Panc1 (cell line): ENCODE data around the gene TTC3. TPM values are rescaled to one million over a fixed set of nuclear protein-coding genes. Genes with fewer than 3 reads are reported as not detected.

Experiments used
- ATAC-seq: fragments of 200-7000 bp; cut with Tn5 transposase; 2 replicates; pipeline ENCODE4 v1.9.1; 2020; ENCODE audit warnings: mild to moderate bottlenecking, moderate library complexity
- BruUV-seq: library from RNA; stranded (reverse); fragments of 400-500 nt; replicated peaks from 2 replicates; lab custom pipeline; 2021; lab: Mats Ljungman, UMichigan
- CTCF ChIA-PET: fragments of 300-600 bp; sonication (Branson Sonifier 250); formaldehyde crosslinking; loops from one replicate; lab custom pipeline; 2022; ENCODE audit warnings: antibody characterized with exemption; lab: Charles Lee
- POLR2A ChIA-PET: fragments of 300-600 bp; sonication (Branson Sonifier 250); formaldehyde crosslinking; loops from one replicate; lab custom pipeline; 2022; ENCODE audit warnings: antibody characterized with exemption; lab: Charles Lee
- DNase-seq: peaks from one replicate; pipeline ENCODE4 v3.0.0-alpha.2; 2010; ENCODE audit warnings: low read depth, low spot score
- H3K27ac ChIP-seq: 2 replicates; pipeline ENCODE4 v1.5.1; 2011; ENCODE audit warnings: mild to moderate bottlenecking, low read length, inconsistent platforms
- H3K27me3 ChIP-seq: fragments of 200-500 bp; sonication (Bioruptor generic); 2 replicates; pipeline ENCODE4 v1.6.0; 2014; ENCODE audit warnings: low read length, inconsistent platforms; ENCODE audit not compliant: control insufficient read depth, insufficient read depth
- H3K36me3 ChIP-seq: fragments of 200-500 bp; sonication (Bioruptor generic); 2 replicates; pipeline ENCODE4 v1.5.1; 2014; ENCODE audit warnings: inconsistent platforms, mild to moderate bottlenecking, low read length, moderate library complexity; ENCODE audit not compliant: control insufficient read depth, insufficient read depth
- H3K4me1 ChIP-seq: 2 replicates; pipeline ENCODE4 v1.5.1; 2011; ENCODE audit warnings: inconsistent platforms, mild to moderate bottlenecking, low read length, moderate library complexity; ENCODE audit not compliant: control insufficient read depth, insufficient read depth
- H3K4me3 ChIP-seq, 2 experiments: 2 replicates each; pipeline ENCODE4 v1.5.1; 2011 to 2012; ENCODE audit warnings: low read depth in 2 of 2, low read length in 2 of 2, mild to moderate bottlenecking in 2 of 2, inconsistent platforms in 1 of 2, moderate library complexity in 1 of 2
- H3K9me3 ChIP-seq: fragments of 200-500 bp; sonication (Bioruptor generic); 2 replicates; pipeline ENCODE4 v1.5.1; 2014; ENCODE audit warnings: low read depth, mild to moderate bottlenecking, inconsistent platforms, low read length, moderate library complexity; ENCODE audit not compliant: control insufficient read depth, insufficient read depth
- CTCF ChIP-seq: fragments of 450-650 bp; IDR thresholded peaks from 2 replicates; pipeline ENCODE4 v1.5.1; 2017; ENCODE audit warnings: mild to moderate bottlenecking
- POLR2AphosphoS5 ChIP-seq: IDR thresholded peaks from 2 replicates; pipeline ENCODE4 v1.6.1; 2012; ENCODE audit warnings: mild to moderate bottlenecking, low read depth, low read length, moderate library complexity
- REST ChIP-seq, 2 experiments: IDR thresholded peaks; 2 replicates each; pipeline ENCODE4 v1.6.1; 2011 to 2012; ENCODE audit warnings: low read depth in 2 of 2, control low read depth in 1 of 2, low read length in 1 of 2, mild to moderate bottlenecking in 1 of 2, moderate library complexity in 1 of 2; ENCODE audit not compliant: insufficient read depth in 1 of 2
- SIN3A ChIP-seq: IDR thresholded peaks from 2 replicates; pipeline ENCODE4 v1.6.1; 2012; ENCODE audit warnings: low read depth, mild to moderate bottlenecking, low read length, moderate library complexity, borderline replicate concordance; ENCODE audit not compliant: insufficient read depth
- TCF7L2 ChIP-seq: IDR thresholded peaks from 2 replicates; pipeline ENCODE4 v1.6.1; 2011; ENCODE audit warnings: mild to moderate bottlenecking, low read depth, low read length, inconsistent platforms
- in situ Hi-C: cut with HindIII; loops from 2 replicates; pipeline ENCODE4 v1.10.0; 2016; ENCODE audit warnings: low sequenced_read_pairs, low pct_unique_long_range_greater_than_20kb
- intact Hi-C: fragments of 100-400 bp; cut with micrococcal nuclease; formaldehyde crosslinking; loops from one replicate; pipeline ENCODE4 v1.10.0; 2022; ENCODE audit not compliant: unreplicated experiment
- total RNA-seq: library from RNA; stranded (reverse); gene quantifications from one replicate; pipeline ENCODE4 v1.2.1, GENCODE V29; 2021; ENCODE audit not compliant: unreplicated experiment

The TTC3 gene
- total RNA-seq, 1 experiment from 2014 or later, result 83.0 TPM

- intact Hi-C loops, result no loop called here
- Histone ChIP-seq H3K4me3 (no peak overlapping the region), H3K27ac (no peak overlapping the region), H3K4me1 (no peaks in the 10 kb centered on the region), H3K9me3 (no peaks in the 10 kb centered on the region), H3K27me3 (no peaks in the 10 kb centered on the region), H3K36me3 (peaks cover 12% of the 10 kb centered on the region)
- no peak for DNase-seq
- no TSS peak for BruUV-seq
- TF ChIP-seq SIN3A, result no peak
- TF ChIP-seq REST (IDR thresholded peaks at IDR 0.05; ENCODE audit: insufficient read depth in 1 of 2, low read depth in 2 of 2, low read length in 1 of 2), result no peak
- no peak for TF ChIP-seq POLR2AphosphoS5
- no peak for TF ChIP-seq TCF7L2
- TF ChIP-seq CTCF, result no peak
- CTCF ChIA-PET, result no interaction called here
- no peak for ATAC-seq
- POLR2A ChIA-PET, result no interaction called here
- in situ Hi-C loops, result no loop called here
Measured at GRCh38 chr21:37095821-37096220, 22.8 kb downstream of the TTC3 start.

- ChIA-PET CTCF (no interaction called here), POLR2A (no interaction called here)
- peaks cover 12% of the 10 kb centered on the region for H3K36me3 ChIP-seq
- intact Hi-C loops, result no loop called here
- no peak overlapping the region for H3K4me3 ChIP-seq
- TF ChIP-seq TCF7L2, result no peak
- no peak for TF ChIP-seq SIN3A
- TF ChIP-seq REST (IDR thresholded peaks at IDR 0.05; ENCODE audit: insufficient read depth in 1 of 2, low read depth in 2 of 2, low read length in 1 of 2), result no peak
- TF ChIP-seq POLR2AphosphoS5, result no peak
- TF ChIP-seq CTCF, result no peak
- H3K4me1 ChIP-seq, result no peaks in the 10 kb centered on the region
- in situ Hi-C loops, result no loop called here
- no peak for DNase-seq
- H3K27ac ChIP-seq, result no peak overlapping the region
- H3K9me3 ChIP-seq, result no peaks in the 10 kb centered on the region
- ATAC-seq, result no peak
- no peaks in the 10 kb centered on the region for H3K27me3 ChIP-seq
- BruUV-seq, result no TSS peak
Measured at GRCh38 chr21:37098751-37099150, 25.7 kb downstream of the TTC3 start.
